ENCODE measurements around the gene PACSIN1.

The PACSIN1 gene, protein sequence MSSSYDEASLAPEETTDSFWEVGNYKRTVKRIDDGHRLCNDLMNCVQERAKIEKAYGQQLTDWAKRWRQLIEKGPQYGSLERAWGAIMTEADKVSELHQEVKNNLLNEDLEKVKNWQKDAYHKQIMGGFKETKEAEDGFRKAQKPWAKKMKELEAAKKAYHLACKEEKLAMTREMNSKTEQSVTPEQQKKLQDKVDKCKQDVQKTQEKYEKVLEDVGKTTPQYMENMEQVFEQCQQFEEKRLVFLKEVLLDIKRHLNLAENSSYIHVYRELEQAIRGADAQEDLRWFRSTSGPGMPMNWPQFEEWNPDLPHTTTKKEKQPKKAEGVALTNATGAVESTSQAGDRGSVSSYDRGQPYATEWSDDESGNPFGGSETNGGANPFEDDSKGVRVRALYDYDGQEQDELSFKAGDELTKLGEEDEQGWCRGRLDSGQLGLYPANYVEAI

GRCh38 chr6:34465531-34466241 is at the start of gene PACSIN1:
Gene PACSIN1, plus strand, starts transcription at chr6:34466076. Its CDS starts 60,230 bp downstream, at chr6:34526306.
- DNase-seq = no peak

DNA sequence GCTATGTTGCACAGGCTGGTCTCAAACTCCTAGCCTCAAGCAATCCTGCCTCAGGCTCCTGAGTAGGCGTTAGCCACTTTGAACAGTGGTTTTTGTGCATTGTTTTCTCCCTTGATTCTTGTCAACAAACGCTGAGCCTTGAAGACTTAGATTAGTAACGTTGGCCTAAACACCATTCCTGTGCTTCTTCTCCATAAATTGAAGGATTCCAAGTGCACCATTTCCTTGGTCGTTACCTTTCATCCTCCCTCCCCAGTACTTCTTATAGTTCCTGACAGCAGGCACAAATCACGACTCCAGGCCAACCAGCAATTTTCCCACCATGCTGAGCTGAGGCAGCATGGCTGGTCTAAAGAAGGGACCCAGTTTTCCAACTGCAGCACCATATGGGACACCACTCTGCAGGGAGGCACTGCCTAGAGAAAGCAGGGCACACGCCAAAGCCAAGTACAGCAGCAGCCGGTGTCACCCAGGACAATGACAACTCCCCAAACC is 49.0 kb upstream of the PACSIN1 start:
- no peak for DNase-seq

DNA sequence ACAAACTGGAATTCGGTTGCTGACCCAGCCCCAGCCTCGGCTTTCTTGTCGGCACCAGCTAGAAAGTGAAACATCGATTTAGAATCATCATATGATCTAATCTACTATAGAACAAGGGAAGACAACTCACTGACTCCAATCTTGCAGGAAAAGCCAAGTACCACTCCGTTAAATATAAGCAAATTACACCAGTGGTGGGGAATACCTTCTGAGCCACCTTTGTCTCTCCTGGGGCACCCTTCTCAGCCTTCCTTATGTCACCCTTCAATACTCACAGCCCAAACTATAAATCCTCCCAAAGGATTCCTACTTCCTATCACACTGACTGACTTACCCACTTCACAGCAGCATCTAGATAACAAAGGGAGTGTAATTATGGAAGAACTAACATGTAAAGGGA is 47.5 kb upstream of the PACSIN1 start:
- no peak for DNase-seq

- no peak for DNase-seq
Measured at GRCh38 chr6:34423254-34423653, 42.6 kb upstream of the PACSIN1 start.

GRCh38 chr6:34424200-34425131 is 41.4 kb upstream of the PACSIN1 start:
- DNase-seq = no peak

GRCh38 chr6:34425132-34425497 is 40.8 kb upstream of the PACSIN1 start:
- no peak for DNase-seq

GRCh38 chr6:34425498-34426410 is 40.1 kb upstream of the PACSIN1 start, which contains the start of gene RPS10:
Gene RPS10, minus strand, starts transcription at chr6:34426069. Its CDS starts 848 bp downstream, at chr6:34425221.
- DNase-seq = peak; percentile 76

- DNase-seq = no peak
Measured at GRCh38 chr6:34435916-34436315, 30.0 kb upstream of the PACSIN1 start.

- DNase-seq = no peak
Measured at GRCh38 chr6:34436803-34437643, 28.9 kb upstream of the PACSIN1 start.

DNA sequence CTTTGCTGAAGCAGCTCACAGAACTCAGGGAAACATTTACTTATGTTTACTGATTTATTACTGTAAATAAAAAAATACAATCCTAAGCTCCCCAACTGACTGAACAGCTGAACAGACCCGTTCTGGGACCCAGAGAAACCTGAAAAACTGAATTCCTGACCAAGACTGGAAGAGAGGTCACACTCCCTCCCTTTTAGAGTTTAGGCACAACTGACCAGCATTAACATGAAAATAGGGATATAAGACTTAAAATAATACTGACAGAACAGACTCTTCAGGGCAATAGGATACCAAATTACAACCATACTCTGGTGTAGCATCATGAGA is 28.3 kb upstream of the PACSIN1 start:
- no peak for DNase-seq

GRCh38 chr6:34438705-34439104 is 27.2 kb upstream of the PACSIN1 start:
- DNase-seq = no peak

- no peak for DNase-seq
Measured at GRCh38 chr6:34439442-34439841, 26.4 kb upstream of the PACSIN1 start.

DNA sequence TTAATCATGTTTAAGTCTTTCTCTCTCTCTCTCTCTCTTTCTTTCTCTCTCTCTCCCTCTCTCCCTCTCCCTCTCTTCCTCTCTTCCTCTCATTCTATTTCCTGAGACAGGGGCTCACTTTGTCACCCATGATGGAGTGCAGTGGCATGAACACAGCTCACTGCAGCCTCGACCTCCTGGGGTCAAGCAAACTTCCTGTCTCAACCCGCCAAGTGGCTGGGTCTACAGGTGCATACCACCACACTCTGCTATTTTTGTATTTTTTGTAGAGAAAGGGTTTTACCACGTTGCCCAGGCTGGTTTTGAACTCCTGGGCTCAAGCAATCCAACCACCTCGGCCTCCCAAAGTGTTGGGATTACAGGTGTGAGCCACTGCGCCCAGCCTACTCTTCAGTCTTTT is 24.4 kb upstream of the PACSIN1 start:
- DNase-seq = no peak

DNA sequence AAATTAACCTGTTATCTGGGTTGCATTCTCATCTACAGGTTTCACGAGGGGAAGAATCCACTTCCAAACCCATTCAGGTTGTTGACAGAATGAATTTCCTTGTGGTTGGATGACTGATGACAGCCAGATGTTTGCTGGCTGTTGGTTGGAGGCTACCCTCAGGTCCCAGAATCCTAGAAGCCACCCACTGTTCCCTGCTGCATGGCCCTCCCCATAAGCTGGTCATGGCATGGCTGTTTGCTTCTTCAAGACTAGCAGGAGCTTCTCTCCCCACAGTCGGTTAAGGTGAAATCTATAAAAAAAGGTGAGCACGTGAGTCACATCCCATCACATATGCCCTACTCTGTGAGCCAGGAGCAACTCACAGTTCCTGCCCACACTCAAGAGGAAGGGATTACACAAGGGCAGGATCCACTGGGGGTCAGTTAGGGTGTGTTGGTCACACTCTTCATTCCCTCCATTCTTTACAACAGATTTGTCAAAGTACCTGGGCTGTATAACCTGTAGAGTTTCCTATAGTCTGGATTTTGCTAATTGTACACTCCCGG is 20.5 kb upstream of the PACSIN1 start:
- DNase-seq = no peak

DNA sequence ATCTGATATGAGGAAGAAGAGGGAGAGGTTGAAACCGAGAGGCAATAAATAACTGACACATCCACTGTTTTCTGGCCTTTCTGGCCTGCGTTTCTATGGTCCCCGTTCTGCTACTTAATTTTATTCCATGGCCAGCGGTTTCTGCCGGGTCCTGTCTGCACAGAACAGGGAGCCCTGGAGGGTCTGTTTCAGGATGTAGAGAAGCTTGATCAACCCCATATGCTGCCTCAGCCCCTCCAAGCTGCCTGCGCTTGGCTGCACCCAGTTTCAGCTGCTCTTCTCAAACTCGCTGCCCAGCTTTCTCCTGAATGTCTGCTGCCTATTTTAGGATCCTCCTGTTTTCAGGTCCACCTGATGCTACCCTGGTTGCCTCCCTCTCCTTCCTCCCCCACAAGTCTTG is 18.5 kb upstream of the PACSIN1 start:
- DNase-seq = no peak

GRCh38 chr6:34447910-34448309 is 18.0 kb upstream of the PACSIN1 start:
- DNase-seq = no peak

DNA sequence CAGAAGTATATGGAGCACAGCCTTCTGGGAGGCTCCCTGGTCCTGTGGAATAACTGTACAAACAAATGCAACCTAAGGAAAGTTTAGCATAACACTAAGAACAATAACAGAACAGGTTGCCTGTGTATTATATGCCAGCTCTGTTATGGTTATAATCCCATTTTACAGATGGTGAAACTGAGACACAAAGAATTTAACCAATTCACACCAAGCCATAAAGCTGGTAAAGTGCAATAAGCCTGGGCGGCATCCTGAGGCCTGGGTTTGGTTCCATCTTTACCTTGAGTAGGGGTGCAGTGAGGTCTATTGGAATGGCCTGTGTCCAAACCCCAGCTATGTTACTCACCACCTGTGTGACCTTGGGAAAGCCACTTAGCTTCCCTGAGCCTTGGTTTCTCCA is 14.7 kb upstream of the PACSIN1 start:
- no peak for DNase-seq

GRCh38 chr6:34455831-34456230 is 10.0 kb upstream of the PACSIN1 start:
- no peak for DNase-seq

DNA sequence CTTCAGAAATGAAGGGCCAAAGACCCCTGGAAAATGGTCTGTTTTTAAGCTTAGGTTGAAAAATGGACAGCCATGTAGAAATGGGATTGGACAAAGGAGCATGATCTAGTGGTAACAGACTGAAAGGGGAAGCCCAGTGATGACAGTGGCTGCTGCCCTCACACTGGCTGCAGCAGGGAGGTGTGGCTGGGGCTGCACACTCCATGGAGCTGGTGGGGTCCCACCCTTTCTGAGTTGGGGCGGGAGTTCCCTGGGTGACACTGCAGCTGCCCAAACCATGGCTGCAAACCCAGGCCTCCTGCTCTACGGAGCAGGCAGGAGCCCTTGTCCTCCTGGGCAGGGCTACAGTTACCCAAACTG is 8.5 kb upstream of the PACSIN1 start:
- no peak for DNase-seq
